ENCODE data around the gene PTH2. TPM values are rescaled to one million over a fixed set of nuclear protein-coding genes. Genes with fewer than 3 reads are reported as not detected.

The PTH2 gene
- total and polyA plus RNA-seq, 2 donors (not counting 1 experiment from before 2014, with no cell fraction given): not detected

DNA sequence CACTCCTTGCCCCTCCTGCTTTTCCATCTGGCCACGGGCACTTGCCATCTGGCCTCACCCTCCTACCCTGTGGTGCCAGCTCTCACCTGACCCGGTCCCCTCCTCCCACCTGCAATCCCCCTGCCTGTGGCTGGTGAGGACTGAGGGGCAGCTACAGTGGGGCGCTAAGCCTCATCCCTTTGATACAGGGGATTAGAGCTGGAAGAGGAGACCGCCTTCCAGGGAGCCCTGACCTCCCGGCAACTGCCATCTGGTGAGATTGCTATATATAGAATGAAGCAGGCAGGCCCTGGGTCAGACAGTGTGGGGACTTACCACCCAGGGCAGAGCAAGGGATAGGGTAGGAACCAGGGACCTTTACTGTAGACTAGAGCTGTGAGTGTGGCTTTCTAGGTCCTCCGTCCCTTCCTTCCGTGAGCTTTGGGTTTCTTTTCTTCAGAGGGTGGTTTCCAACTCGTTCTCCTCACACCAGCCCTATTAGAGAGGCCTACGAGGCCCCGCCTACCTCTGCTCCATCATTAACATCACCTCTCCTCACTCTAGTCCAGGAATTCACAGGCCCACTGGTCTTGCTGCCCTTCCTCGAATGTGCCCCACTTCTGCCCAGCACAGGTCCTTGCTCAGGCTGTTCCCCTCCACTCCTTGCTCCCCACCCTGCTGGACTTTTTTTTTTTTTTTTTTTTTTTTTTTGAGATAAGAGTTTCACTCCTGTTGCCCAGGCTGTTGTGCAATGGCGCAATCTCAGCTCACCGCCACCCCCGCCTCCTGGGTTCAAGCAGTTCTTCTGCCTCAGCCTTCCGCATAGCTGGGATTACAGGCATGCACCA lies 27.4 kb downstream of the PTH2 start:
- H3K9me3 ChIP-seq (ENCODE audit: control insufficient read depth, insufficient read depth, low read depth, low read length): no peaks in the 10 kb centered on the region
- TF ChIP-seq EZH2 (IDR thresholded peaks at IDR 0.05; ENCODE audit: low read length, missing control alignments): no peak
- TF ChIP-seq, protein P1, sequence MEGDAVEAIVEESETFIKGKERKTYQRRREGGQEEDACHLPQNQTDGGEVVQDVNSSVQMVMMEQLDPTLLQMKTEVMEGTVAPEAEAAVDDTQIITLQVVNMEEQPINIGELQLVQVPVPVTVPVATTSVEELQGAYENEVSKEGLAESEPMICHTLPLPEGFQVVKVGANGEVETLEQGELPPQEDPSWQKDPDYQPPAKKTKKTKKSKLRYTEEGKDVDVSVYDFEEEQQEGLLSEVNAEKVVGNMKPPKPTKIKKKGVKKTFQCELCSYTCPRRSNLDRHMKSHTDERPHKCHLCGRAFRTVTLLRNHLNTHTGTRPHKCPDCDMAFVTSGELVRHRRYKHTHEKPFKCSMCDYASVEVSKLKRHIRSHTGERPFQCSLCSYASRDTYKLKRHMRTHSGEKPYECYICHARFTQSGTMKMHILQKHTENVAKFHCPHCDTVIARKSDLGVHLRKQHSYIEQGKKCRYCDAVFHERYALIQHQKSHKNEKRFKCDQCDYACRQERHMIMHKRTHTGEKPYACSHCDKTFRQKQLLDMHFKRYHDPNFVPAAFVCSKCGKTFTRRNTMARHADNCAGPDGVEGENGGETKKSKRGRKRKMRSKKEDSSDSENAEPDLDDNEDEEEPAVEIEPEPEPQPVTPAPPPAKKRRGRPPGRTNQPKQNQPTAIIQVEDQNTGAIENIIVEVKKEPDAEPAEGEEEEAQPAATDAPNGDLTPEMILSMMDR (conservative IDR thresholded peaks at IDR 0.05 in 1 of 2, IDR thresholded peaks at IDR 0.05 in 1 of 2; ENCODE audit: low read depth in 1 of 2, low read length in 2 of 2): no peak
- no peaks in the 10 kb centered on the region for H4K20me1 ChIP-seq (ENCODE audit: control insufficient read depth, extremely low read depth, insufficient read depth, low read length)
- H3K27ac ChIP-seq (ENCODE audit: insufficient read depth, low read length): no peak overlapping the region
- no peak overlapping the region for H3K4me3 ChIP-seq (replicated peaks in 1 of 4; ENCODE audit: control extremely low read depth in 1 of 4, insufficient read depth in 1 of 4, low read depth in 3 of 4, low read length in 4 of 4)
- no peak for DNase-seq (ENCODE audit: low read depth in 2 of 2)
- H2AFZ ChIP-seq (ENCODE audit: low read length): no peak overlapping the region
- H3K36me3 ChIP-seq (ENCODE audit: control insufficient read depth, insufficient read depth, low read length): no peaks in the 10 kb centered on the region
- H3K79me2 ChIP-seq (ENCODE audit: control insufficient read depth, insufficient read depth, low read length): no peaks in the 10 kb centered on the region
- H3K4me2 ChIP-seq (ENCODE audit: extremely low read depth, insufficient read depth, low read length): no peak overlapping the region
- H3K27me3 ChIP-seq (ENCODE audit: control insufficient read depth, insufficient read depth, low read length): peaks cover 12% of the 10 kb centered on the region
- no peaks in the 10 kb centered on the region for H3K4me1 ChIP-seq (ENCODE audit: control insufficient read depth, extremely low read depth, insufficient read depth, low read length)
- H3K9ac ChIP-seq (ENCODE audit: insufficient read depth, low read length): no peak overlapping the region

DNA sequence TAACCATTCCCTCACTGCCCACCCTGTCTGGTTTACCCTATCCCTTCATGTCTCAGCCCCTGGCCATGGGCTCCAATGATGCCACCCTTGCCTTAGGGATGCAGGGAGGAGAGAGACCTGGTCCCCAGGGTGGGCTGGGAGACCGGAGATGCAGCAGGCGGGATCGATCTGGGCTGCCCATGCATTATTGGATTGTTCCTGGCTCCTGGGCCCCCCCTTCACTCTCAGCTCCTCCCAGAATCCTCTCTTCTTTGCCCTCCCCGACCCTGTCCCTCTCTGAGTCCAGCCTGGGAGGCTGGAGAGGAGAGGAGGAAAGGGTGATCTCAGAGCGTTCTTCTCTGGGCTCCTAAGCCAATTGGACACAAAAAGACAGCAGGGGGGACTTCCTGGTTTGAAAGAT lies 29.4 kb downstream of the PTH2 start:
- Histone ChIP-seq H3K4me1 (ENCODE audit: control insufficient read depth, extremely low read depth, insufficient read depth, low read length) (no peaks in the 10 kb centered on the region), H3K36me3 (ENCODE audit: control insufficient read depth, insufficient read depth, low read length) (no peaks in the 10 kb centered on the region), H3K27me3 (ENCODE audit: control insufficient read depth, insufficient read depth, low read length) (peaks cover 9% of the 10 kb centered on the region)

More for the DNA sequence above, 29.4 kb downstream of the PTH2 start:
- no peak overlapping the region for H2AFZ ChIP-seq (ENCODE audit: low read length)
- H3K4me2 ChIP-seq (ENCODE audit: extremely low read depth, insufficient read depth, low read length): no peak overlapping the region
- H3K4me3 ChIP-seq (replicated peaks in 1 of 4; ENCODE audit: control extremely low read depth in 1 of 4, insufficient read depth in 1 of 4, low read depth in 3 of 4, low read length in 4 of 4): no peak overlapping the region
- no peak overlapping the region for H3K9ac ChIP-seq (ENCODE audit: insufficient read depth, low read length)
- no peak for TF ChIP-seq EZH2 (IDR thresholded peaks at IDR 0.05; ENCODE audit: low read length, missing control alignments)
- TF ChIP-seq, protein P1 (conservative IDR thresholded peaks at IDR 0.05 in 1 of 2, IDR thresholded peaks at IDR 0.05 in 1 of 2; ENCODE audit: low read depth in 1 of 2, low read length in 2 of 2): no peak
- H3K9me3 ChIP-seq (ENCODE audit: control insufficient read depth, insufficient read depth, low read depth, low read length): no peaks in the 10 kb centered on the region
- H3K79me2 ChIP-seq (ENCODE audit: control insufficient read depth, insufficient read depth, low read length): no peaks in the 10 kb centered on the region
- no peak overlapping the region for H3K27ac ChIP-seq (ENCODE audit: insufficient read depth, low read length)
- no peak for DNase-seq (ENCODE audit: low read depth in 2 of 2)
- no peaks in the 10 kb centered on the region for H4K20me1 ChIP-seq (ENCODE audit: control insufficient read depth, extremely low read depth, insufficient read depth, low read length)
